ENCODE data around the gene ASIC3. TPM values are rescaled to one million over a fixed set of nuclear protein-coding genes. Genes with fewer than 3 reads are reported as not detected.

Gene ASIC3
- total and polyA plus RNA-seq, 8 donors = 0.29 to 25.9 (median 3.2) TPM

DNA sequence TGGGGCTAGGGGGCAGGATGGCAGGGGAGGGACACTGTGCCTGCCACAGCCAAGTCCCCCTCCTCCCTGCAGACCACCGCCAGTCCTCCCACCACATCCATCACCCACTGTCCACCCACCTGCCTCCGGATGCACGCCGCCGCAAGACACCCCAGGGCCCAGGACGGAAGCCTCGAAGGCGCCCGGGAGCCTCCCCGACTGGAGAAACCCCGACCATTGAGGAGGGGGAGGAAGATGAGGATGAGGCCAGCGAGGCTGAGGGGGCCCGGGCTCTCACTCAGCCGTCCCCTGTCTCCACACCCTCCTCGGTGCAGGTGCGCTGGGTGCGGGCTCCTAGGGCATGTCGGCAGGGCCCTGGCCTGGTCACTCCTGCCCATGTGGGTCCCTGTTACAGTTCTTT lies 16.1 kb downstream of the ASIC3 start:
- TF ChIP-seq EP300 (IDR thresholded peaks at IDR 0.05) = no peak
- no peak for TF ChIP-seq POLR2A (IDR thresholded peaks at IDR 0.05)
- no peak for TF ChIP-seq POLR2AphosphoS5 (IDR thresholded peaks at IDR 0.05)
- TF ChIP-seq, protein P1, sequence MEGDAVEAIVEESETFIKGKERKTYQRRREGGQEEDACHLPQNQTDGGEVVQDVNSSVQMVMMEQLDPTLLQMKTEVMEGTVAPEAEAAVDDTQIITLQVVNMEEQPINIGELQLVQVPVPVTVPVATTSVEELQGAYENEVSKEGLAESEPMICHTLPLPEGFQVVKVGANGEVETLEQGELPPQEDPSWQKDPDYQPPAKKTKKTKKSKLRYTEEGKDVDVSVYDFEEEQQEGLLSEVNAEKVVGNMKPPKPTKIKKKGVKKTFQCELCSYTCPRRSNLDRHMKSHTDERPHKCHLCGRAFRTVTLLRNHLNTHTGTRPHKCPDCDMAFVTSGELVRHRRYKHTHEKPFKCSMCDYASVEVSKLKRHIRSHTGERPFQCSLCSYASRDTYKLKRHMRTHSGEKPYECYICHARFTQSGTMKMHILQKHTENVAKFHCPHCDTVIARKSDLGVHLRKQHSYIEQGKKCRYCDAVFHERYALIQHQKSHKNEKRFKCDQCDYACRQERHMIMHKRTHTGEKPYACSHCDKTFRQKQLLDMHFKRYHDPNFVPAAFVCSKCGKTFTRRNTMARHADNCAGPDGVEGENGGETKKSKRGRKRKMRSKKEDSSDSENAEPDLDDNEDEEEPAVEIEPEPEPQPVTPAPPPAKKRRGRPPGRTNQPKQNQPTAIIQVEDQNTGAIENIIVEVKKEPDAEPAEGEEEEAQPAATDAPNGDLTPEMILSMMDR (IDR thresholded peaks at IDR 0.05) = no peak
- Histone ChIP-seq H3K27ac (peak overlapping the region in 4 of 5 donors; percentile 9 to 97 (median 88)), H3K36me3 (peaks cover 46 to 62% (median 58%) of the 10 kb centered on the region in 4 donors), H3K27me3 (no peaks in the 10 kb centered on the region), H3K4me1 (peaks cover 37 to 56% (median 42%) of the 10 kb centered on the region in 4 donors), H3K9me3 (no peaks in the 10 kb centered on the region), H3K4me3 (peak overlapping the region in 1 of 4 donors; percentile 69)
- intact Hi-C loops (cut with DNase I; ENCODE audit: low total_unique reads) = loop anchor here (10.0 kb wide), 1 partner anchor 50 kb away; no protein-coding TSS in a partner anchor
- WGBS, 5 donors = 84 to 95% (median 90%) methylated on average over 11 to 18 of the region's 18 CpGs
- no peak for DNase-seq

DNA sequence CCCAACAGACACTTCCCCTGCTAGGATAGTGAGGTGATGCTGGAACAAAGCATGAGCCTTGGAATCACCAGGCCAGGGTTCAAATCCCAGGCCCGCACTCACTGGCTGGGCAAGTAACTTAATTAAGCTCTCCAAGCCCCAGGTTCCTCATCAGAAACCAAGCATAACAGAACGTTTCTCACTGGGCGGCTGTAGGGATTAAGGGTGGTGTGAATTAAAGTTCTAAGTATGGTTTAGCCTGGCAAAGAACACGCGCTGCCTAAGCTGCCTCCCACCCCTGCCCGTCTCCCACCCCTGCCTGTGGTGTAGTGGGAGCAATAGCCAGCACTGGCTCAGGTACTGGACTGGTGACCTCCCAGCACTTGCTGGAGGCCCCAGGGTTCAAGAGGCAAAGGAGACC lies 16.7 kb downstream of the ASIC3 start:
- TF ChIP-seq, protein P1 (IDR thresholded peaks at IDR 0.05) = no peak
- no peak for TF ChIP-seq EP300 (IDR thresholded peaks at IDR 0.05)
- TF ChIP-seq POLR2AphosphoS5 (IDR thresholded peaks at IDR 0.05) = no peak
- TF ChIP-seq POLR2A (IDR thresholded peaks at IDR 0.05) = no peak
- no peak for DNase-seq
- Histone ChIP-seq H3K4me3 (no peak overlapping the region), H3K4me1 (peaks cover 37 to 54% (median 41%) of the 10 kb centered on the region in 4 donors), H3K27me3 (no peaks in the 10 kb centered on the region), H3K27ac (peak overlapping the region in 3 of 5 donors; percentile 9 to 97 (median 91)), H3K36me3 (peaks cover 51 to 67% (median 63%) of the 10 kb centered on the region in 4 donors), H3K9me3 (no peaks in the 10 kb centered on the region)
- intact Hi-C loops (cut with DNase I; ENCODE audit: low total_unique reads) = loop anchor here (10.0 kb wide), 1 partner anchor 50 kb away; no protein-coding TSS in a partner anchor
- 65 to 89% (median 87%) methylated on average over 5 to 6 of the region's 6 CpGs for WGBS, 5 donors

DNA sequence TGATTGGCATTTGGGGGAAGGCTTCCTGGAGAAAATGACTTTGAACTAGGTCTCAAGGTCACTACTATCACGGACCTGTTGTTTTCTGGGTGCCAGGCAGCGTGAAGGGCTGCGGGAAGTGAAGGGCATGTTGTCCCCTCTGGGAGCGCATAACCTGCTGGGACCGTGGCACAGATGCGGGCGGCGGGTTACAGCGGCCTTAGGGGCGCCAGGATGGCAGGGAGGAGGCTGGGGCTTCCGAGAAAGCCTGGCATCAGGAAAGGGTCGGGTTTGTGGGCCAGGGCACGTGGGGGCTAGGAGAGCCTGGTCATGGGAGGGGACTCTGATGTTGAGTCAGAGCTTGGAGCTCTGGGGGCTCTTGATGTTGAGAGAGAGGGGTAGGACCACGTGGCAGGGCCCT lies 17.2 kb downstream of the ASIC3 start:
- TF ChIP-seq EP300 (IDR thresholded peaks at IDR 0.05) (no peak), POLR2A (IDR thresholded peaks at IDR 0.05) (no peak), POLR2AphosphoS5 (IDR thresholded peaks at IDR 0.05) (no peak)
- TF ChIP-seq, protein P1 (IDR thresholded peaks at IDR 0.05) = no peak
- intact Hi-C loops (cut with DNase I; ENCODE audit: low total_unique reads) = loop anchor here (10.0 kb wide), 1 partner anchor 49 kb away; no protein-coding TSS in a partner anchor
- Histone ChIP-seq H3K4me1 (peaks cover 33 to 49% (median 36%) of the 10 kb centered on the region in 4 donors), H3K9me3 (no peaks in the 10 kb centered on the region), H3K36me3 (peaks cover 56 to 72% (median 68%) of the 10 kb centered on the region in 4 donors), H3K27me3 (no peaks in the 10 kb centered on the region), H3K4me3 (no peak overlapping the region), H3K27ac (peak overlapping the region in 2 of 5 donors; percentile 91 to 97)
- WGBS, 5 donors = 74 to 85% (median 77%) methylated on average over 12 to 14 of the region's 14 CpGs
- peak in 1 of 2 donors; percentile 51 for DNase-seq

DNA sequence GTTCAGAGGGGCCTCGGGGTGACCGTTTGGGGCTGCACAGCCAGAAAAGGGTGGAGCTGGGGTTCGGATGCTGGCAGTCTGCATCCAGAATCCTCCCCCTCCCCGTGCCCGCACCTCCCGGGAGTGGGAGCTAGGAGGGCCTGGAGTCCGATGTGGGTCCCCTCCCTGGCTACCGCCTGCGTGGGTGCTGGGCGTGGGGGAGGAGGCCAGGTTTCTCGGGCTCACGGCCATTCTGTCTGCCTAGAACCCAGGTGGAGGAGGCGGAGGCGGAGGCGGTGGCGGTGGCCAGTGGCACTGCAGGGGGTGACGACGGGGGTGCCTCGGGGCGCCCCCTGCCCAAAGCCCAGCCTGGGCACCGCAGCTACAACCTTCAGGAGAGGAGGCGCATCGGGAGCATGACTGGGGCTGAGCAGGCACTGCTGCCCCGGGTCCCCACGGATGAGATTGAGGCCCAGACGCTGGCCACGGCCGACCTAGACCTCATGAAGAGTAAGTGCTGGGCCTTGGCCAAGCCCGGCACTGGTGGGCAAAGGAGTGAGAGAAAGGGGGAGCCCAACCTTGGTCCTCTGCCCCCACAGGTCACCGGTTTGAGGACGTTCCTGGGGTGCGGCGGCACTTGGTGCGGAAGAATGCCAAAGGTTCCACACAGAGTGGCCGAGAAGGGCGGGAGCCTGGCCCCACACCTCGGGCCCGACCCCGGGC lies 18.1 kb downstream of the ASIC3 start:
- H3K27me3 ChIP-seq = no peaks in the 10 kb centered on the region
- peaks cover 65 to 81% (median 77%) of the 10 kb centered on the region in 4 donors for H3K36me3 ChIP-seq
- no peak for DNase-seq
- H3K27ac ChIP-seq = peak overlapping the region in 1 of 5 donors; percentile 20
- intact Hi-C loops (cut with DNase I; ENCODE audit: low total_unique reads) = loop anchor here (10.0 kb wide), 1 partner anchor 48 kb away; no protein-coding TSS in a partner anchor
- 86 to 90% (median 89%) methylated on average over 33 to 39 of the region's 39 CpGs for WGBS, 5 donors
- H3K4me3 ChIP-seq = no peak overlapping the region
- TF ChIP-seq, protein P1 (IDR thresholded peaks at IDR 0.05) = no peak
- TF ChIP-seq EP300 (IDR thresholded peaks at IDR 0.05) (no peak), POLR2A (IDR thresholded peaks at IDR 0.05) (no peak), POLR2AphosphoS5 (IDR thresholded peaks at IDR 0.05) (no peak)
- H3K4me1 ChIP-seq = peaks cover 24 to 40% (median 27%) of the 10 kb centered on the region in 4 donors
- H3K9me3 ChIP-seq = no peaks in the 10 kb centered on the region

Measured in stomach (tissue), 9 donors.